Epithelial cell of esophagus (primary cell): ENCODE measurements around the gene TIMM17A.

Experiments
- DNase-seq: peaks from one replicate; pipeline ENCODE4 v3.0.0; 2010; ENCODE audit warnings: low read depth
- H3K4me3 ChIP-seq: 2 replicates; pipeline ENCODE4 v1.5.1; 2011; ENCODE audit warnings: mild to moderate bottlenecking, low read length, control low read depth
- CTCF ChIP-seq: IDR thresholded peaks from 2 replicates; pipeline ENCODE4 v1.5.1; 2011; ENCODE audit warnings: low read depth, mild to moderate bottlenecking, low read length, control low read depth, inconsistent platforms; ENCODE audit not compliant: insufficient read depth; ENCODE audit errors: missing control alignments

Gene TIMM17A

GRCh38 chr1:201916649-201917249 lies 38.6 kb upstream of the TIMM17A start:
- DNase-seq = peak; percentile 42
- TF ChIP-seq CTCF = no peak
- no peak overlapping the region for H3K4me3 ChIP-seq

- DNase-seq = peak; percentile 55
- no peak for TF ChIP-seq CTCF
- no peak overlapping the region for H3K4me3 ChIP-seq
These were observed 37.8 kb upstream of the TIMM17A start for GRCh38 chr1:201917362-201918033.

- no peak overlapping the region for H3K4me3 ChIP-seq
- no peak for TF ChIP-seq CTCF
- no peak for DNase-seq
These were observed 37.0 kb upstream of the TIMM17A start for GRCh38 chr1:201918343-201918742.

- DNase-seq = no peak
- no peak for TF ChIP-seq CTCF
- no peak overlapping the region for H3K4me3 ChIP-seq
These were observed 33.2 kb upstream of the TIMM17A start for GRCh38 chr1:201921952-201922558.

GRCh38 chr1:201925301-201925567 lies 30.1 kb upstream of the TIMM17A start:
- no peak overlapping the region for H3K4me3 ChIP-seq
- TF ChIP-seq CTCF = no peak
- no peak for DNase-seq

- no peak overlapping the region for H3K4me3 ChIP-seq
- no peak for DNase-seq
- TF ChIP-seq CTCF = no peak
These were observed 29.2 kb upstream of the TIMM17A start for GRCh38 chr1:201925981-201926645.
